IMR-90 (cell line): Measurements from ENCODE around the gene PCDHA1.

Experiments
- BHLHE40 ChIP-seq: fragments of 150-350 bp; IDR thresholded peaks from 2 replicates; pipeline ENCODE4 v1.6.1; 2016; ENCODE audit warnings: mild to moderate bottlenecking, low read depth, low read length
- CHD1 ChIP-seq: IDR thresholded peaks from 2 replicates; pipeline ENCODE4 v1.6.1; 2012; ENCODE audit warnings: low read depth, low read length, improper control_type of control experiment
- FOS ChIP-seq: fragments of 150-350 bp; IDR thresholded peaks from 2 replicates; pipeline ENCODE4 v1.6.1; 2016; ENCODE audit warnings: low read depth, low read length
- POLR2A ChIP-seq: IDR thresholded peaks from 2 replicates; pipeline ENCODE4 v1.6.1; 2012; ENCODE audit warnings: mild to moderate bottlenecking, low read depth, low read length
- RAD21 ChIP-seq: IDR thresholded peaks from 2 replicates; pipeline ENCODE4 v1.6.1; 2012; ENCODE audit warnings: low read length, improper control_type of control experiment
- RCOR1 ChIP-seq: IDR thresholded peaks from 2 replicates; pipeline ENCODE4 v1.6.1; 2012; ENCODE audit warnings: mild to moderate bottlenecking, low read length, improper control_type of control experiment; ENCODE audit not compliant: insufficient replicate concordance
- RFX5 ChIP-seq: IDR thresholded peaks from 2 replicates; pipeline ENCODE4 v1.8.0; 2012; ENCODE audit warnings: low read depth, mild to moderate bottlenecking, low read length, moderate library complexity
- SMC3 ChIP-seq: fragments of 150-350 bp; IDR thresholded peaks from 2 replicates; pipeline ENCODE4 v1.6.1; 2016; ENCODE audit warnings: low read depth, mild to moderate bottlenecking, antibody characterized with exemption, low read length, moderate library complexity
- TF ChIP-seq, protein P1 (sequence below): conservative IDR thresholded peaks from 2 replicates; pipeline ENCODE4 v1.5.1; 2012; ENCODE audit warnings: mild to moderate bottlenecking, low read depth, low read length, improper control_type of control experiment
- TF ChIP-seq, protein P2 (sequence below): fragments of 150-350 bp; IDR thresholded peaks from 2 replicates; pipeline ENCODE4 v1.6.1; 2016; ENCODE audit warnings: low read depth, mild to moderate bottlenecking, low read length, moderate library complexity, borderline replicate concordance

DNA sequence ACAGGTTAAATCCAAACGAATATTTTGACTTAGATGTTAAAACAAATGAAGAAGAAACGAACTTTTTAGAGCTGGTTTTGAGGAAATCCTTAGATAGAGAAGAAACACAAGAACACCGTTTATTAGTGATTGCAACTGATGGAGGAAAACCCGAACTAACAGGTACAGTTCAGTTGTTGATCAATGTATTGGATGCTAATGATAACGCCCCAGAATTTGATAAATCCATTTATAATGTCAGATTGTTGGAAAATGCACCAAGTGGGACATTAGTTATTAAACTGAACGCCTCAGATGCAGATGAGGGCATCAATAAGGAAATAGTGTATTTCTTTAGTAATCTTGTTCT lies 36.3 kb downstream of the PCDHA1 start:
- TF ChIP-seq, protein P1, sequence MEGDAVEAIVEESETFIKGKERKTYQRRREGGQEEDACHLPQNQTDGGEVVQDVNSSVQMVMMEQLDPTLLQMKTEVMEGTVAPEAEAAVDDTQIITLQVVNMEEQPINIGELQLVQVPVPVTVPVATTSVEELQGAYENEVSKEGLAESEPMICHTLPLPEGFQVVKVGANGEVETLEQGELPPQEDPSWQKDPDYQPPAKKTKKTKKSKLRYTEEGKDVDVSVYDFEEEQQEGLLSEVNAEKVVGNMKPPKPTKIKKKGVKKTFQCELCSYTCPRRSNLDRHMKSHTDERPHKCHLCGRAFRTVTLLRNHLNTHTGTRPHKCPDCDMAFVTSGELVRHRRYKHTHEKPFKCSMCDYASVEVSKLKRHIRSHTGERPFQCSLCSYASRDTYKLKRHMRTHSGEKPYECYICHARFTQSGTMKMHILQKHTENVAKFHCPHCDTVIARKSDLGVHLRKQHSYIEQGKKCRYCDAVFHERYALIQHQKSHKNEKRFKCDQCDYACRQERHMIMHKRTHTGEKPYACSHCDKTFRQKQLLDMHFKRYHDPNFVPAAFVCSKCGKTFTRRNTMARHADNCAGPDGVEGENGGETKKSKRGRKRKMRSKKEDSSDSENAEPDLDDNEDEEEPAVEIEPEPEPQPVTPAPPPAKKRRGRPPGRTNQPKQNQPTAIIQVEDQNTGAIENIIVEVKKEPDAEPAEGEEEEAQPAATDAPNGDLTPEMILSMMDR: no peak
- no peak for TF ChIP-seq POLR2A
- TF ChIP-seq FOS: no peak
- no peak for TF ChIP-seq BHLHE40
- TF ChIP-seq CHD1: no peak
- no peak for TF ChIP-seq RCOR1
- TF ChIP-seq SMC3: no peak
- no peak for TF ChIP-seq RFX5
- no peak for TF ChIP-seq RAD21
- TF ChIP-seq, protein P2, sequence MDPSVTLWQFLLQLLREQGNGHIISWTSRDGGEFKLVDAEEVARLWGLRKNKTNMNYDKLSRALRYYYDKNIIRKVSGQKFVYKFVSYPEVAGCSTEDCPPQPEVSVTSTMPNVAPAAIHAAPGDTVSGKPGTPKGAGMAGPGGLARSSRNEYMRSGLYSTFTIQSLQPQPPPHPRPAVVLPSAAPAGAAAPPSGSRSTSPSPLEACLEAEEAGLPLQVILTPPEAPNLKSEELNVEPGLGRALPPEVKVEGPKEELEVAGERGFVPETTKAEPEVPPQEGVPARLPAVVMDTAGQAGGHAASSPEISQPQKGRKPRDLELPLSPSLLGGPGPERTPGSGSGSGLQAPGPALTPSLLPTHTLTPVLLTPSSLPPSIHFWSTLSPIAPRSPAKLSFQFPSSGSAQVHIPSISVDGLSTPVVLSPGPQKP: no peak
